OCI-LY1 (cell line): Measurements from ENCODE around the gene PEX26.

ENCODE experiments used
- H2AFZ ChIP-seq: fragments of 200-600 bp; sonication (generic), shearing (Covaris generic); 2 replicates; pipeline ENCODE4 v1.6.0; 2014; ENCODE audit warnings: antibody characterized with exemption, mild to moderate bottlenecking, low read length
- H3F3A ChIP-seq: fragments of 200-600 bp; sonication (generic), shearing (Covaris generic); 2 replicates; pipeline ENCODE4 v1.6.0; 2014; ENCODE audit warnings: mild to moderate bottlenecking, antibody characterized with exemption, low read length, moderate library complexity; ENCODE audit not compliant: insufficient read depth
- H3K27ac ChIP-seq: fragments of 200-600 bp; sonication (generic); 2 replicates; pipeline ENCODE4 v1.5.1; 2014; ENCODE audit warnings: low read length, mixed run types, mild to moderate bottlenecking, low read depth; ENCODE audit not compliant: poor library complexity, severe bottlenecking
- H3K27me3 ChIP-seq: fragments of 200-600 bp; sonication (generic); 2 replicates; pipeline ENCODE4 v1.6.0; 2014; ENCODE audit warnings: antibody characterized with exemption, mild to moderate bottlenecking, low read length, moderate library complexity; ENCODE audit not compliant: insufficient read depth
- H3K36me3 ChIP-seq: fragments of 200-600 bp; sonication (generic); 2 replicates; pipeline ENCODE4 v1.6.1; 2014; ENCODE audit warnings: mild to moderate bottlenecking, antibody characterized with exemption, low read length, moderate library complexity, mixed read lengths; ENCODE audit not compliant: insufficient read depth
- H3K4me1 ChIP-seq: fragments of 200-600 bp; sonication (generic); 2 replicates; pipeline ENCODE4 v1.5.1; 2014; ENCODE audit warnings: mild to moderate bottlenecking, low read length, moderate library complexity; ENCODE audit not compliant: insufficient read depth, severe bottlenecking
- H3K4me2 ChIP-seq: fragments of 200-600 bp; sonication (generic), shearing (Covaris generic); 2 replicates; pipeline ENCODE4 v1.6.1; 2014; ENCODE audit warnings: low read length
- H3K4me3 ChIP-seq: fragments of 200-600 bp; sonication (generic); 2 replicates; pipeline ENCODE4 v1.5.1; 2014; ENCODE audit warnings: low read length, low read depth, mild to moderate bottlenecking, mixed read lengths; ENCODE audit not compliant: poor library complexity, severe bottlenecking
- H3K79me2 ChIP-seq: fragments of 200-600 bp; shearing (Covaris generic); 2 replicates; pipeline ENCODE4 v1.6.1; 2016; ENCODE audit warnings: mixed run types, low read length, mixed read lengths; ENCODE audit not compliant: insufficient read depth
- H3K9ac ChIP-seq: fragments of 200-600 bp; sonication (generic), shearing (Covaris generic); 2 replicates; pipeline ENCODE4 v1.6.1; 2014; ENCODE audit warnings: mild to moderate bottlenecking, low read length, mixed read lengths
- H3K9me2 ChIP-seq: fragments of 200-600 bp; sonication (generic), shearing (Covaris generic); 2 replicates; pipeline ENCODE4 v1.6.1; 2014; ENCODE audit warnings: low read depth, mild to moderate bottlenecking, low read length, mixed read lengths
- H3K9me3 ChIP-seq: fragments of 200-600 bp; shearing (Covaris generic); 2 replicates; pipeline ENCODE4 v1.6.1; 2014; ENCODE audit warnings: low read length, mixed read lengths
- H4K20me1 ChIP-seq: fragments of 200-600 bp; sonication (generic), shearing (Covaris generic); 2 replicates; pipeline ENCODE4 v1.6.0; 2016; ENCODE audit warnings: mild to moderate bottlenecking, low read length; ENCODE audit not compliant: insufficient read depth
- CTCF ChIP-seq: fragments of 200-600 bp; sonication (generic), shearing (Covaris generic); IDR thresholded peaks from 2 replicates; pipeline ENCODE4 v1.5.1; 2017; ENCODE audit warnings: mild to moderate bottlenecking, antibody characterized with exemption, low read length, moderate library complexity, mixed read lengths
- EZH2 ChIP-seq: fragments of 200-600 bp; sonication (generic), shearing (Covaris generic); IDR thresholded peaks from 2 replicates; pipeline ENCODE4 v1.8.0; 2017; ENCODE audit warnings: borderline replicate concordance, mixed run types, mild to moderate bottlenecking, antibody characterized with exemption, low read length, moderate library complexity, mixed read lengths

Gene PEX26

GRCh38 chr22:18115906-18116371, 38.1 kb downstream of the PEX26 start:
- TF ChIP-seq CTCF (no peak), EZH2 (no peak)
- no peaks in the 10 kb centered on the region for H3F3A ChIP-seq
- no peaks in the 10 kb centered on the region for H3K79me2 ChIP-seq
- no peaks in the 10 kb centered on the region for H3K9me3 ChIP-seq
- H3K4me1 ChIP-seq, result no peaks in the 10 kb centered on the region
- no peak overlapping the region for H3K4me3 ChIP-seq
- H3K9ac ChIP-seq, result no peak overlapping the region
- 0 out of 2 replicates have a peak, but pooled peaks cover 3% of the 10 kb centered on the region for H3K27me3 ChIP-seq
- no peaks in the 10 kb centered on the region for H3K9me2 ChIP-seq
- no peak overlapping the region for H3K4me2 ChIP-seq
- H4K20me1 ChIP-seq, result no peaks in the 10 kb centered on the region
- no peak overlapping the region for H2AFZ ChIP-seq
- H3K27ac ChIP-seq, result no peak overlapping the region
- H3K36me3 ChIP-seq, result no peaks in the 10 kb centered on the region

- H3K9me2 ChIP-seq, result no peaks in the 10 kb centered on the region
- TF ChIP-seq CTCF, result no peak
- no peak for TF ChIP-seq EZH2
- H3K4me3 ChIP-seq, result no peak overlapping the region
- no peak overlapping the region for H3K4me2 ChIP-seq
- no peaks in the 10 kb centered on the region for H4K20me1 ChIP-seq
- no peak overlapping the region for H3K27ac ChIP-seq
- H3K9ac ChIP-seq, result no peak overlapping the region
- no peak overlapping the region for H2AFZ ChIP-seq
- 0 out of 2 replicates have a peak, but pooled peaks cover 3% of the 10 kb centered on the region for H3K27me3 ChIP-seq
- no peaks in the 10 kb centered on the region for H3F3A ChIP-seq
- H3K79me2 ChIP-seq, result no peaks in the 10 kb centered on the region
- H3K9me3 ChIP-seq, result no peaks in the 10 kb centered on the region
- H3K36me3 ChIP-seq, result no peaks in the 10 kb centered on the region
- no peaks in the 10 kb centered on the region for H3K4me1 ChIP-seq
Measured at GRCh38 chr22:18116634-18117033, 38.8 kb downstream of the PEX26 start.

- no peak overlapping the region for H2AFZ ChIP-seq
- H3K27me3 ChIP-seq, result 0 out of 2 replicates have a peak, but pooled peaks cover 3% of the 10 kb centered on the region
- no peak overlapping the region for H3K4me2 ChIP-seq
- no peak overlapping the region for H3K4me3 ChIP-seq
- no peaks in the 10 kb centered on the region for H3F3A ChIP-seq
- TF ChIP-seq CTCF (no peak), EZH2 (no peak)
- H3K36me3 ChIP-seq, result no peaks in the 10 kb centered on the region
- no peak overlapping the region for H3K27ac ChIP-seq
- no peaks in the 10 kb centered on the region for H4K20me1 ChIP-seq
- H3K9me2 ChIP-seq, result no peaks in the 10 kb centered on the region
- no peaks in the 10 kb centered on the region for H3K9me3 ChIP-seq
- no peaks in the 10 kb centered on the region for H3K79me2 ChIP-seq
- no peaks in the 10 kb centered on the region for H3K4me1 ChIP-seq
- no peak overlapping the region for H3K9ac ChIP-seq
Measured at GRCh38 chr22:18118345-18118915, 40.6 kb downstream of the PEX26 start.
